Mammary epithelial cell (primary cell): ENCODE data around the gene SLC25A48.

Source experiments
- CTCF ChIP-seq, 2 donors: IDR thresholded peaks in 1 of 2; conservative IDR thresholded peaks in 1 of 2; 2 replicates each; pipeline ENCODE4 v1.5.1; 2011 to 2012; ENCODE audit warnings: inconsistent platforms in 2 of 2, low read length in 2 of 2, mild to moderate bottlenecking in 2 of 2, control low read depth in 1 of 2, low read depth in 1 of 2; ENCODE audit not compliant: insufficient read depth in 1 of 2; ENCODE audit errors: extremely low read depth in 1 of 2
- EZH2 ChIP-seq: IDR thresholded peaks from 2 replicates; pipeline ENCODE4 v1.6.1; 2012; ENCODE audit warnings: low read length, inconsistent platforms, borderline replicate concordance

GRCh38 chr5:135834639-135835529 lies at the start of gene SLC25A48:
- TF ChIP-seq CTCF (conservative IDR thresholded peaks at IDR 0.05 in 1 of 2, IDR thresholded peaks at IDR 0.05 in 1 of 2; ENCODE audit: extremely low read depth in 1 of 2, insufficient read depth in 1 of 2, low read depth in 1 of 2, low read length in 2 of 2) (no peak), EZH2 (no peak)
